CD4-positive, alpha-beta T cell treated with Interleukin-4 for 1 hour (primary cell): ENCODE measurements around the gene RND3.

Experiments used
- DNase-seq, 2 donors: peaks; one replicate each; pipeline ENCODE4 v3.0.0-alpha.2; 2020 to 2022

The RND3 gene

DNA sequence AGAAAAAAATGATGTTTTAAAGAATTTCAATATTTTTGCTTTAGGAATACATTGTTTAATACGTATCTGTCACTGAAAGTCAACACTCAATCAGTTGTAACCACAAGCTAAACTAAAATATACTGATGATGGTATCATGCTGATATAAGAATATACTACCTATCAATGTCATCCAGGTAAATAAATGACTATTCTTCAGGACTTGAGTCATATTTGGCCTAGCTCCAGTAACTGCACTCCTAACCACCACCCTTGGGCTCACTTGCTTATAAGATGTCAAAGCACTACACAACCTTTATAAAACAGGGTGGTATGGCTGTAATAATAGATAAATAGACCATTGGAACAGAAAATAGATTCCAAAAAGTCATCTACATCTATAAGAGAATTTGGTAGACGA, 48.8 kb downstream of the RND3 start:
- no peak for DNase-seq

DNA sequence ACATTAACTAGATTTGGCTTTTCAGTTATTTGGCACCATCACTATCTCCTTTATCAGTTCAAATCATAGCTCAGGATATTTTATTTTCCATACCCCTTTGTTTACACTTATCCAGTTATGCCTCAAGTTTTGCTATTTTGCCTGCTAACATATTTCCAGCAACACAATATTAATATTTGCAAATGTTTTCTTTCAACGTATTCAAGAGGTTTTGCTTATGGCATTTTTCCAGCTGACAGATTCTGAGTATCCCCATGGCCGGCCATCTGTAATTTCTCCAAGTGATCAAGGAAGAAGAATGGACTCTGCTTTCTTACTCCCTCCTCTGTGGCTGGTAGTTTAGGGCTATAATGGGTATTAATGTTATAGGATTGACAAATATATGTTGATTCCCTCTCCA, 49.4 kb downstream of the RND3 start:
- DNase-seq = no peak

DNA sequence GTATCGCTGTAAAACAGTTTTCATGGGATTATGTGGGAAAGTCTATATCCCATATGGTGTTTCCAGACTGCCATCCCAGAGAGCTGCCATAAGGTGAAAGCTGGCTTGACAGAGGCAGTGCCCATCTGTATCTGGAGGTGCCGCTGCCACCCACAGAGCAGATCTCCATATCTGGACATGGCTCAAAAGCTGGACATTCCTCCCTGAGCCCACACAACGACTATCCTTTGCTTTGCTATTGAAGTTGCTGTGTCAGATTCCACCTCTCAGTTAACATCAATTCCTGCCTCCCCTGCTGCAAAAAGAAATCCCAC, 55.2 kb downstream of the RND3 start:
- no peak for DNase-seq

DNA sequence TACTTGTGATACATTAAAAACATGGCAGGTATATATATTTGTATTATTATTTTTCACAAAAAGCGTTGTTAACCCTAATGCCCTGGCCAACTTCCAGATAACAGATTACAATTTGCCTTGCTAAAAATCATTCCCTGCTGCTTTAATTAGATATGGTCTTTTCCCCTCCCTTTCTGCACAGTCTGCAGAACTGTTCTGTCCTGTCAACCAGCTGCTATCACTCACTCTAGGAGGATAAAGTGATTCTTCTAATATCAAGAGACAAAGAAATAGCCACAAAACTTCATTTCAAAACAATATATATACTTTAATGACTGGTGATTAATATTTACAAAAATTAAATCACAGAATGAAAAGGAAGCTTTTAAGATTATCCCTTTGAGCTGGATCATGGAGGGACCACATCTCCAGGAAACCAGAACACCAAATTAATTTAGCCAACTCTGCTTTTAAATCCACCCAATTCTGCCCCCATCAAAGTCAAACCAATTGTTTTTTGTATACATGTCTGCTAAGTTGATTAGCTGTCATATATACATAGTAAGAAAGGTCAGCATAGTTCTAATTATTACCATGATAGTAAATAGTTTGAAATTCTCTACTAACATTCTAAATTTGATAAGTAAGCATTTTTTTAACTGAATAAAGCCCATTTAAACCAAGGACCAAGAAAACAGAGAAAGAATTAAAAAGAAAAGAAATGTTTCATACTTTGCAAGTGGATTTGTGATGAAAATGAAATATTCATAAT, 55.7 kb downstream of the RND3 start:
- DNase-seq = no peak

DNA sequence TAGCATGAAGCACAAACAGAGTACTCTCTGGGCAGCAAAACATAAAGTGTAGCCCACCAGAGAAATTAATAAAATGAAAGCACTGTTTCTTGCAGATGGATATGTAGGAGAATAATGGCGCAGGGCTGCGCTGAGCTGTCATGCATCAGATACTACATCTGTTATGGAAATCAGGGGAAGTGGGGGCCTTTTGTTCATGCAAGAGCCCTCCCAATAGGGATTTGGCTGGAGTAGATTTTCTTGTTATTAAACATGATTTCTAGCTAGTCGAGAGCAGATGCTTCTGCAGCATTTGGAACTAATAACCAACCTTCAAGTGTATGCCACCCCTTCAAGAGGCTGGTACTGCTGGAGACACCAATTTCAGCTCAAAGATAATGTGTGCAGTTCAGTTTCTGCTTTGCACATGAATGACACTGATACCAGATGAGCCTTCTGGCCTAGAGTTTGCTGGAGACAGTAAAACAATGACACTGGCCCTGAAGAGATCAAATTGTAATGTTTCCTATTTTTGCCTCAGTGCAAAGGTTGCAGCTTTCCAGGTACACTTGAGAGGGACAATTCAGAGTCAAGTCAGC, 58.0 kb downstream of the RND3 start:
- DNase-seq = no peak

DNA sequence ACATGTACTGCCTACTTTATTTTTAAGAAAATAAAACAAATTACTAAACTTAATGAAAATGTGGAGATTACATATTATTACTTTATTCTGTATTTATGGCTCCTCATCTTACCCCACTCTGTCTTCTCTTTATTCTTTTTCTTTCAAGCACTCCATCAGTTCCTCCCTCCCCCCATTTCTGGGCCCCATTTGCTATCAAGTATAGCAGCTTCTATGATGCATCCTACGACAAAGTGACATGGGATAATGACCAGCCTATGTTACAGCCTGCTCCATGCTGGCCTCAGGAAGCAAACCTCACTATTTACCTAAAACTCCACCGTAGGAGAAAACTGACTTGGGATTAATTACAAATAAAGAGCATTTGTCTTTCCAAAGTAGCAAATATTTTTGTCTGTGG, 58.8 kb downstream of the RND3 start:
- no peak for DNase-seq

DNA sequence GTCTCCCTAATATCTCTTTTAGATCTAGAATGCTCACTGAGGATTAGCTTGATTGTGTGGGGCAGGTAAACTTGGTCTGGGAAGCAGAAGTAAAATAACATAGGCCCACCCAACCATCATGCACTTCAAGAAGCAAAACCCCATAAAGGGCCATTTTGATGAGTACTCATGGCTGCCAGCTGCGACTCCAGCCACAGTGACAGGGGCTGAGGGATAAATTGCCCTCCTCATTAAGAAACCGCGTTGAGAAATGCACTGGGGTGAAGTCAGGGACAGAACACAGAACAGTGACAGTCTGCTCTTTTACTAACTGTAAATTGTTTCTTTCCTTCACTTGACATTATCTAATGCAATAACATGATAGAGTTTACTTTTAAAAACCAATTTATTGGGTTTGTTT, 60.2 kb downstream of the RND3 start:
- DNase-seq = no peak

DNA sequence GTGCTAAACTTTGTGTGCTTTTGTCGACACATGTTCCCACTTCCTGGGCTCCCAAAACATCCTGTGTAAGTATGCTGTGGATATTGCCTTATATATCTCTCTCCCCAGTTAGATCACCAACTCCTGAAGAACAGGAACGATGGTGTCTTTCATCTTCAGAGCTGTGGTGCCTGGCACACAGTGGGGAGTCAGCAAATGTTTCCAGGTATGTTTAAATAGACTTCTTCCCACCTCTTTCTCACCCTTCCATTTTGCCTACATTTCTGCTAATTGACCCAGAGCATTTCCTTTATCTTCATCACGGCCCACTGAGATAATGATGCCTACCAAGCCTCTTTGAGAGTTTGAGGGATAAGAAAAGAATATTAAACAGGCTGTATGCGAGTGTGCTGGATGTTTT, 60.7 kb downstream of the RND3 start:
- no peak for DNase-seq

DNA sequence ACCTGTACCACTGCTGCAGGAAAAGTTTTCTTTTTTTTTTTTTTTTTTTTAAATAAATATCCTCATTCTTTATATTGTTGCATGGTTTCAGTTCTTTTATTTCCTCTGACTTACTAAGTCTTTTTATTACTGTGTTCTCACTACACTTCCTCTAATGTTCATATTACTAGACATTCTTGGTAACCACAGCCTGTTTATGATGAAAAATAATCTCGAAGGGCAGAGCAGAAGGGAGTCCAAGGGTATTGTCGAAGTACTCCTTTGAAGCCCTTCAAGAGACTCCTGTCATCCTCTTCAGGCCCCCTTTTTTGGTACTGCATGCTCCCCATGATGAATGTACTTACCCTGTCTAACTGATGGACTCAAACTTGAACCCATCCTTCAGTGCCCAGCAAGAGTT, 61.2 kb downstream of the RND3 start:
- DNase-seq = no peak

DNA sequence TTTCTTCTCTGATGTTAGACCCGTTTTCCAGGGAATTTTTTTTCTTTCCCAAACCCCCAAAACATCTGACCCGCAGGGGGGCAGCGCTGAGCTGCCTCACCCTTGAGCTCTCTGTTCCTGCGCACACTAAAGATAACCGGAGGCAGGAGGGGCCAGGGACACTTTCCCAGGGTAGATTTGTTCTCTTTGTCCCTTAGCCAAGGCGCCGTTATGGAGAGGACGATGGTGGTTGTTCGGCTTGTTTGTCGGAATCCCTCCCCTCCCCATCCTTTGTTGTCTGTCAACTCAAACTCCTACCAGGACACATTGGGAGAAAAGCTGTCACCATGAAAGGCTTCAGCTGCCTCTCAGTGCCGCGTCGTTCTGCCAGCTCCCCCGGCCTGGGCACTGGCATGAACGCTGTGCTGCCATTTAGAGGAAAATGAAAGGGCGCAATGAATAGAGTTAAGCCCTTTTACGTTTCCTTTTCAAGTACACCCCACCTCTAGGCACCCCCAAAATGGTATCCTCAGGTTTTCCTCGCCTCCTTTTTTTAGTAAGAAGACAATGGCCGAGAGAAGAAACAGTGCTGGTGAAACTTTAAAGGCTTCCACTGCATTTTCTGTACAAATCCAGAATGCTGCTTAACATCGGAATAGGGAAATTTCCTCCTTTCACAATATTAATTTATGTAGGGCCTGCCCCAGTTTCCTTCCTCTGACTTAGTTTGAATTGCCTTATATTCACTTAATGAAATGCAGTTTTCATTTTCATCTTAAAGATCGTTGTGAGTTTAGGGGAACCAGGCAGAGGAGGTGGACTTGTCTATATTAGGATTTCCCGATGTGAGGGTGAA, 62.1 kb downstream of the RND3 start:
- DNase-seq = no peak

DNA sequence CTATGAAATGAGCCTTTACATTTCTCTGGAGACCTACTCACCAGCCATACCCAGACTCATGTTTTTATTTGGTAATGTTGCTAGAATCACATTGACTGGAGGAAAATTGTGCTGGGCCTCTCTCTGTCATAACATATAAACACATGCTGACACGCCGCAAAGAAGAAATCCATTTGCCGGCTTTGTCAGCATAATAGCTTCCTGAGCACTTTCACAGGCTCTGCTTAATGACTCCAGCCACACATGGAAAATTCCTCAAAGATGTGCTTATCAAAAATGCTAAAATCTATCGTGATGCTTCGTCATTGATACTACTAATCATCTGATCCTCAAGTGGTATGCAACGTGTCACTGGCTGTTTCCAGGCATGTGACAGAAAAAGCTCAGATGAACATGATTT, 63.1 kb downstream of the RND3 start:
- no peak for DNase-seq

DNA sequence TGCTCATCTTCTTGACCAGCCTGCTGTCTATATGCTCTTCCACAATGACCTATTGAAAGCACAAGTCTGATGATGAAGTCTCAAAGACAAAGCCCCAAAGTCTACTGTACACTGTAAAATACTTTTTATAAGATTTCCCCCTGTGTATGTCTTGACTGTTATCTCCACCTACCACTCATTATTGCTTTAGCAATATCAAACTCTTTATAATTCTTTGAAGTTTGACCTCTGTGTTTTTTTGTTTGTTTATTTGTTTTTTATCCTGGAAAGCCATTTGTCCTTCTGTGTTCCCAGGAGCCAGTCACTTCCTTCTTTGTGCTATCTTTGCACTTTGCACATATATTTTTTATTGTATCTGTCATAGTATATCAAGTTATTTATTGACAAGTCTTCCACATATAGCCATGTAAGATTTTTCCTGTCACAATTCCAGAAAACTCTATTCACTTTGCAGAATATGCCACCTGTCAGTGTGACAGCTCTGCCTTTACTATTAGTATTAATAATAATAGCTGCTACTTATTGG, 66.3 kb downstream of the RND3 start:
- DNase-seq = no peak

DNA sequence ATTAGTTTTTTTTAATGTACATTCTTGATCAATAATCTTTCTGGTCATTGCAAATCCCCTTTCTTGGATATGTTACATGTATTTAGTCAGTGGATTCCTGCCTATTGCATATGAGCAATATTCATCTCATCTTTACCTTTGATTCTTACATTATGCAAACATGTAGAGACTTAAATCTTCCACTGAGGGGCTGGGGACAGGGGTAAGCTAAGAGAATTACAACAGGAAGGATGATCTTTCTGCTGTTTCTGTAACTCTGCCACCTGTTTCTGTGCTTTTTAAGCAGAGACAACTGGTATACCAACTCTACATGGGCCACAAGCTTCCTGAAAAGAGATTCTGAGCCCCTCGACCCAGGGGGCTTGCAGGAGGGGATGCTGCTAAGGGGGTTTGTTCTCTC, 68.6 kb downstream of the RND3 start:
- DNase-seq = no peak
